Stimulated activated CD8-positive, alpha-beta memory T cell treated with anti-CD3 and anti-CD28 coated beads, Interleukin-15, amount 100 ng/mL, for 48 hours (primary cell): ENCODE results near the gene SH2D7.

Source experiments
- DNase-seq, 2 donors: peaks; one replicate each; pipeline ENCODE4 v3.0.0-alpha.2; 2020; ENCODE audit warnings: low read depth in 2 of 2

Gene SH2D7

GRCh38 chr15:78077871-78078210 is 14.5 kb upstream of the SH2D7 start:
- no peak for DNase-seq

- no peak for DNase-seq
These were observed 12.9 kb upstream of the SH2D7 start for GRCh38 chr15:78079298-78080087.

- DNase-seq, result no peak
These were observed 12.3 kb upstream of the SH2D7 start for GRCh38 chr15:78080088-78080460.

GRCh38 chr15:78082106-78082742 is 10.1 kb upstream of the SH2D7 start:
- no peak for DNase-seq

- DNase-seq, result no peak
These were observed 9.6 kb upstream of the SH2D7 start for GRCh38 chr15:78082743-78083110.

- no peak for DNase-seq
These were observed 9.2 kb upstream of the SH2D7 start for GRCh38 chr15:78083186-78083585.

- DNase-seq, result no peak
These were observed 8.5 kb upstream of the SH2D7 start for GRCh38 chr15:78083687-78084448.

GRCh38 chr15:78084449-78084750 is 8.0 kb upstream of the SH2D7 start:
- no peak for DNase-seq

GRCh38 chr15:78085928-78086327 is 6.4 kb upstream of the SH2D7 start:
- DNase-seq, result no peak

- no peak for DNase-seq
These were observed 4.2 kb upstream of the SH2D7 start for GRCh38 chr15:78087951-78088772.

- no peak for DNase-seq
These were observed 3.6 kb upstream of the SH2D7 start for GRCh38 chr15:78088773-78089080.

GRCh38 chr15:78090422-78091063 is 1.8 kb upstream of the SH2D7 start:
- DNase-seq, result no peak

GRCh38 chr15:78093242-78094020 is 1.1 kb downstream of the SH2D7 start:
- no peak for DNase-seq

- no peak for DNase-seq
These were observed 5.3 kb downstream of the SH2D7 start for GRCh38 chr15:78097667-78098066.

- no peak for DNase-seq
These were observed 5.9 kb downstream of the SH2D7 start for GRCh38 chr15:78098131-78098755.

GRCh38 chr15:78100886-78101285 is 8.5 kb downstream of the SH2D7 start:
- no peak for DNase-seq

GRCh38 chr15:78101423-78102105 is 9.2 kb downstream of the SH2D7 start:
- DNase-seq, result no peak

- DNase-seq, result no peak
These were observed 9.8 kb downstream of the SH2D7 start for GRCh38 chr15:78102211-78102610.

- DNase-seq, result no peak
These were observed 10.4 kb downstream of the SH2D7 start for GRCh38 chr15:78102741-78103140.
